DMS114 treated with DMSO at 0.1 percent for 48 hours (cell line): ENCODE data around the gene NDRG4.
A peak's percentile ranks its signal among the peaks of the same experiment; 100 is the strongest.

Source experiments
- DNase-seq: peaks from one replicate; lab custom pipeline; 2025; ENCODE audit not compliant: unreplicated experiment; lab: John Stamatoyannopoulos, UW

NDRG4 gene

GRCh38 chr16:58493756-58494431 lies 6.0 kb upstream of the NDRG4 start:
- no peak for DNase-seq

- DNase-seq = peak; percentile 23
Observed at GRCh38 chr16:58494981-58495520, 4.9 kb upstream of the NDRG4 start.

- DNase-seq = no peak
Observed at GRCh38 chr16:58495521-58496331, 4.2 kb upstream of the NDRG4 start.

- no peak for DNase-seq
Observed at GRCh38 chr16:58497468-58497867, 2.5 kb upstream of the NDRG4 start.

GRCh38 chr16:58497935-58498334 lies 2.0 kb upstream of the NDRG4 start:
- DNase-seq = no peak

GRCh38 chr16:58498341-58499091 lies 1.4 kb upstream of the NDRG4 start:
- DNase-seq = no peak

- no peak for DNase-seq
Observed at GRCh38 chr16:58499092-58499511, 841 bp upstream of the NDRG4 start.

GRCh38 chr16:58500430-58501241 lies 693 bp downstream of the NDRG4 start:
- no peak for DNase-seq

- no peak for DNase-seq
Observed at GRCh38 chr16:58501242-58502131, 1.5 kb downstream of the NDRG4 start.

- no peak for DNase-seq
Observed at GRCh38 chr16:58502217-58502921, 2.4 kb downstream of the NDRG4 start.

- DNase-seq = no peak
Observed at GRCh38 chr16:58503166-58503862, 3.4 kb downstream of the NDRG4 start.

GRCh38 chr16:58503863-58504688 lies 4.1 kb downstream of the NDRG4 start:
- no peak for DNase-seq

- no peak for DNase-seq
Observed at GRCh38 chr16:58506241-58507194, 6.6 kb downstream of the NDRG4 start.

GRCh38 chr16:58507195-58507962 lies 7.4 kb downstream of the NDRG4 start:
- DNase-seq = no peak

GRCh38 chr16:58507963-58508670 lies 8.2 kb downstream of the NDRG4 start:
- no peak for DNase-seq
